IMR-90 (cell line): Measurements from ENCODE around the gene NRDC. TPM values are rescaled to one million over a fixed set of nuclear protein-coding genes. Genes with fewer than 3 reads are reported as not detected.

Experiments
- ATAC-seq: fragments of 200-7000 bp; cut with Tn5 transposase; 2 replicates; pipeline ENCODE4 v1.9.1; 2020; ENCODE audit warnings: low read depth, mild to moderate bottlenecking, moderate library complexity
- BruUV-seq: library from RNA; stranded (reverse); fragments of 400-500 nt; replicated peaks from 2 replicates; lab custom pipeline; 2021; lab: Mats Ljungman, UMichigan
- CTCF ChIA-PET: fragments of 300-600 bp; formaldehyde crosslinking; extraction: SDS; loops from one replicate; lab custom pipeline; 2021; ENCODE audit warnings: antibody characterized with exemption; lab: Yijun Ruan, JAX
- POLR2A ChIA-PET: fragments of 300-600 bp; sonication (Branson Sonifier 250); formaldehyde crosslinking; loops from one replicate; lab custom pipeline; 2022; ENCODE audit warnings: antibody characterized with exemption; ENCODE audit not compliant: unreplicated experiment; lab: Charles Lee
- DNase-seq: peaks from one replicate; pipeline ENCODE4 v3.0.0; 2013
- H2AFZ ChIP-seq: replicated peaks from 2 replicates; pipeline ENCODE3; 2013; ENCODE audit warnings: low read length, mild to moderate bottlenecking; ENCODE audit not compliant: poor library complexity
- H2AK5ac ChIP-seq: 2 replicates; pipeline ENCODE4 v1.6.1; 2013; ENCODE audit warnings: low read depth, low read length, inconsistent platforms
- H2AK9ac ChIP-seq: replicated peaks from 2 replicates; pipeline ENCODE3; 2013; ENCODE audit warnings: mild to moderate bottlenecking, low read depth, low read length, moderate library complexity; ENCODE audit not compliant: poor library complexity
- H2BK120ac ChIP-seq: 2 replicates; pipeline ENCODE4 v1.6.1; 2013; ENCODE audit warnings: low read depth, low read length, inconsistent platforms
- H2BK15ac ChIP-seq: 3 replicates; pipeline ENCODE4 v1.6.1; 2013; ENCODE audit warnings: low read depth, low read length, inconsistent platforms
- H2BK20ac ChIP-seq: 2 replicates; pipeline ENCODE4 v1.6.1; 2013; ENCODE audit warnings: low read depth, mild to moderate bottlenecking, inconsistent platforms, low read length, moderate library complexity
- H2BK5ac ChIP-seq: 2 replicates; pipeline ENCODE4 v1.6.1; 2013; ENCODE audit warnings: mild to moderate bottlenecking, low read depth, low read length, inconsistent platforms; ENCODE audit not compliant: poor library complexity, severe bottlenecking
- H3K14ac ChIP-seq: replicated peaks from 2 replicates; pipeline ENCODE4 v1.6.1; 2013; ENCODE audit warnings: low read depth, low read length, inconsistent platforms
- H3K18ac ChIP-seq: 2 replicates; pipeline ENCODE4 v1.6.1; 2013; ENCODE audit warnings: low read depth, low read length, control low read depth
- H3K23ac ChIP-seq: 2 replicates; pipeline ENCODE4 v1.6.1; 2013; ENCODE audit warnings: low read depth, low read length, inconsistent platforms
- H3K27ac ChIP-seq: 2 replicates; pipeline ENCODE4 v1.5.1; 2013; ENCODE audit warnings: mild to moderate bottlenecking, control low read depth, low read length; ENCODE audit not compliant: insufficient read depth
- H3K27me3 ChIP-seq: 2 replicates; pipeline ENCODE4 v1.6.1; 2013; ENCODE audit warnings: low read length; ENCODE audit not compliant: control insufficient read depth, insufficient read depth
- H3K36me3 ChIP-seq: 2 replicates; pipeline ENCODE4 v1.6.1; 2013; ENCODE audit warnings: low read length, mixed read lengths; ENCODE audit not compliant: control insufficient read depth, insufficient read depth
- H3K4ac ChIP-seq: 2 replicates; pipeline ENCODE4 v1.6.1; 2013; ENCODE audit warnings: low read depth, low read length, inconsistent platforms
- H3K4me1 ChIP-seq: 2 replicates; pipeline ENCODE4 v1.6.1; 2013; ENCODE audit warnings: low read length, mixed read lengths; ENCODE audit not compliant: control insufficient read depth, insufficient read depth
- H3K4me2 ChIP-seq: 2 replicates; pipeline ENCODE4 v1.6.1; 2013; ENCODE audit warnings: low read depth, mild to moderate bottlenecking, control low read depth, low read length, moderate library complexity
- H3K4me3 ChIP-seq: 2 replicates; pipeline ENCODE4 v1.5.1; 2013; ENCODE audit warnings: low read depth, mild to moderate bottlenecking, control low read depth, low read length, moderate library complexity; ENCODE audit not compliant: insufficient read depth
- H3K56ac ChIP-seq: 2 replicates; pipeline ENCODE4 v1.6.1; 2013; ENCODE audit warnings: low read length, inconsistent platforms; ENCODE audit not compliant: insufficient read depth; ENCODE audit errors: extremely low read depth
- H3K79me1 ChIP-seq, 2 experiments: 2 replicates each; pipeline ENCODE4 v1.6.1; 2013; ENCODE audit warnings: low read length in 2 of 2, inconsistent platforms in 1 of 2, low read depth in 1 of 2
- H3K9ac ChIP-seq: 2 replicates; pipeline ENCODE4 v1.6.1; 2013; ENCODE audit warnings: low read depth, low read length, control low read depth
- H3K9me1 ChIP-seq: 2 replicates; pipeline ENCODE4 v1.6.1; 2013; ENCODE audit warnings: low read length, inconsistent platforms; ENCODE audit not compliant: insufficient read depth
- H3K9me3 ChIP-seq: 2 replicates; pipeline ENCODE4 v1.6.1; 2013; ENCODE audit warnings: low read length; ENCODE audit not compliant: control insufficient read depth, insufficient read depth
- H4K20me1 ChIP-seq: 2 replicates; pipeline ENCODE4 v1.6.1; 2013; ENCODE audit warnings: low read length, inconsistent platforms; ENCODE audit not compliant: insufficient read depth
- H4K5ac ChIP-seq: 2 replicates; pipeline ENCODE4 v1.6.1; 2013; ENCODE audit warnings: mild to moderate bottlenecking, low read depth, low read length, control low read depth
- H4K8ac ChIP-seq, 2 experiments: 2 replicates each; pipeline ENCODE4 v1.6.1; 2013; ENCODE audit warnings: low read depth in 2 of 2, low read length in 2 of 2, control low read depth in 1 of 2, inconsistent platforms in 1 of 2
- H4K91ac ChIP-seq: 2 replicates; pipeline ENCODE4 v1.6.1; 2013; ENCODE audit warnings: low read depth, low read length, inconsistent platforms; ENCODE audit not compliant: insufficient read depth
- CEBPB ChIP-seq: IDR thresholded peaks from 2 replicates; pipeline ENCODE4 v1.6.1; 2012; ENCODE audit warnings: low read depth, low read length, improper control_type of control experiment
- CHD1 ChIP-seq: IDR thresholded peaks from 2 replicates; pipeline ENCODE4 v1.6.1; 2012; ENCODE audit warnings: low read depth, low read length, improper control_type of control experiment
- MXI1 ChIP-seq: IDR thresholded peaks from 2 replicates; pipeline ENCODE4 v1.6.1; 2012; ENCODE audit warnings: low read depth, mild to moderate bottlenecking, low read length, moderate library complexity, borderline replicate concordance
- NFE2L2 ChIP-seq: fragments of 150-350 bp; IDR thresholded peaks from 2 replicates; pipeline ENCODE4 v1.6.1; 2016; ENCODE audit warnings: low read depth, mild to moderate bottlenecking, low read length
- POLR2A ChIP-seq: IDR thresholded peaks from 2 replicates; pipeline ENCODE4 v1.6.1; 2012; ENCODE audit warnings: mild to moderate bottlenecking, low read depth, low read length
- WGBS, 2 experiments: methylation state at CpG; one replicate each; pipeline versions ENCODE4 v1.1.5 to v1.1.7; 2013; ENCODE audit warnings: missing lambda C conversion rate in 2 of 2; ENCODE audit not compliant: insufficient read length in 1 of 2; ENCODE audit errors: extremely low coverage in 2 of 2; 5-methylcytosine and 5-hydroxymethylcytosine counted together
- dilution Hi-C: fragments of 300-500 bp; cut with HindIII; formaldehyde crosslinking; loops from one replicate; pipeline ENCODE4 v1.14.3; 2018; ENCODE audit warnings: low sequenced_read_pairs; ENCODE audit not compliant: unreplicated experiment
- in situ Hi-C: fragments of 300-500 bp; cut with MboI; formaldehyde crosslinking; loops from 3 replicates; pipeline ENCODE4 v1.14.3; 2019; ENCODE audit warnings: low sequenced_read_pairs, inconsistent platforms, mixed read lengths
- intact Hi-C: fragments of 100-400 bp; cut with micrococcal nuclease; formaldehyde crosslinking; loops from 2 replicates; pipeline ENCODE4 v1.10.0; 2022
- polyA plus RNA-seq, 3 experiments: library from polyadenylated mRNA; depleted of rRNA; stranded (reverse); fragments of >200 nt; gene quantifications; 2 replicates each; pipeline ENCODE4 v1.2.3, GENCODE V29; 2012; ENCODE audit warnings: low replicate concordance in 1 of 3
- total RNA-seq: library from RNA; depleted of rRNA; stranded (reverse); fragments of >200 nt; gene quantifications from 2 replicates; pipeline ENCODE4 v1.2.3, GENCODE V29; 2012

Gene NRDC
- total and polyA plus RNA-seq, 2 of the 4 experiments (the other 2 are of a cell fraction): 75.8 to 84.7 TPM

DNA sequence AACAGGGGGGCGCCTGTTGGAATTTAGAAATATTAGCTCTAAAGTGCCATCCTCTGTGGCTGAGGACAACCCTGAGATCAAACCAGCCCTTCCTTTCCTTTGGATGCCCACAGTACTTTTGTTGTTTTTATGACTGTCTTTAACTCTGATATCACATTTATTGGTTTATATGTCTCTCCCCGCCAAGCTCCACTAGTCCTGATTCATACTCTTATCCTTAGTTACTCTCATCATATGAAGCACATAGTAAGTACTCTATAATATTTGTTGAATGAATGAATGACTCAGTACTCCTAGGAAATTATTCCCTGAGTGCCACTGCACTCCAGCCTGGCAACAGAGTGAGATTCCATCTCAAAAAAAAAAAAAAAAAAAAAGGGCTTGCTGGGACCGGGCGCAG, 22.6 kb upstream of the NRDC start:
- BruUV-seq: no TSS peak
- no peak overlapping the region for H4K5ac ChIP-seq
- no peak overlapping the region for H2BK15ac ChIP-seq
- H3K18ac ChIP-seq: no peak overlapping the region; the same call in 1 of the 2 replicates
- no peak overlapping the region for H3K4me3 ChIP-seq
- no peak for ATAC-seq
- H3K36me3 ChIP-seq: no peaks in the 10 kb centered on the region
- dilution Hi-C loops (no loop called here), intact Hi-C loops (no loop called here), in situ Hi-C loops (no loop called here)
- peaks cover 0 to 7% of the 10 kb centered on the region in 2 experiments; a peak in 1 of 4 replicates for H3K79me1 ChIP-seq
- no peaks in the 10 kb centered on the region for H4K20me1 ChIP-seq
- H3K56ac ChIP-seq: no peak overlapping the region
- H3K27me3 ChIP-seq: no peaks in the 10 kb centered on the region
- H2BK120ac ChIP-seq: peak overlapping the region; percentile 51; the same call in 1 of the 2 replicates
- no peak overlapping the region for H2AFZ ChIP-seq
- no peak overlapping the region for H4K91ac ChIP-seq
- H2BK20ac ChIP-seq: peak overlapping the region; percentile 51
- POLR2A ChIA-PET: no interaction called here
- TF ChIP-seq CEBPB (no peak), CHD1 (no peak), NFE2L2 (no peak), MXI1 (no peak), POLR2A (no peak)
- H3K27ac ChIP-seq: no peak overlapping the region
- CTCF ChIA-PET: interaction anchor here (0.6 kb wide), 1 partner anchor 266 kb away, joined by 3 read pairs; no protein-coding TSS in a partner anchor
- peak overlapping the region; percentile 56 for H2BK5ac ChIP-seq
- H2AK9ac ChIP-seq: no peak overlapping the region
- peaks cover 17% of the 10 kb centered on the region for H3K4me1 ChIP-seq
- H3K4ac ChIP-seq: peak overlapping the region; percentile 37; the same call in 1 of the 2 replicates
- no peak overlapping the region for H3K9ac ChIP-seq
- H3K9me3 ChIP-seq: no peaks in the 10 kb centered on the region
- no peak overlapping the region for H3K14ac ChIP-seq
- H3K23ac ChIP-seq: no peak overlapping the region
- no peak for DNase-seq
- WGBS, 2 experiments: no CpG with 5 or more reads among the region's 4 CpGs
- no peak overlapping the region for H2AK5ac ChIP-seq
- no peak overlapping the region for H3K4me2 ChIP-seq
- no peak overlapping the region for H4K8ac ChIP-seq
- peaks cover 14% of the 10 kb centered on the region for H3K9me1 ChIP-seq
